Liver (tissue), 9 donors: ENCODE results near the gene TMEM245. TPM values are rescaled to one million over a fixed set of nuclear protein-coding genes. Genes with fewer than 3 reads are reported as not detected.

Experiments used
- DNase-seq: peaks from one replicate; pipeline ENCODE4 v3.0.0-alpha.2; 2017; ENCODE audit warnings: low spot score
- H3K27ac ChIP-seq, 2 donors: one replicate each; pipeline ENCODE4 v1.7.0; 2013; ENCODE audit warnings: inconsistent platforms in 2 of 2, low read length in 2 of 2, control low read depth in 1 of 2, low read depth in 1 of 2, mild to moderate bottlenecking in 1 of 2
- H3K27me3 ChIP-seq, 4 donors: one replicate each; pipeline versions ENCODE4 v1.6.1 to v1.7.0; 2013; ENCODE audit warnings: low read length in 3 of 4, inconsistent platforms in 1 of 4, mild to moderate bottlenecking in 1 of 4, moderate library complexity in 1 of 4; ENCODE audit not compliant: control insufficient read depth in 4 of 4, insufficient read depth in 4 of 4
- H3K36me3 ChIP-seq, 4 donors: one replicate each; pipeline versions ENCODE4 v1.6.1 to v1.7.0; 2013; ENCODE audit warnings: low read length in 3 of 4, mild to moderate bottlenecking in 3 of 4, low read depth in 1 of 4, moderate library complexity in 1 of 4; ENCODE audit not compliant: control insufficient read depth in 4 of 4, insufficient read depth in 3 of 4
- H3K4me1 ChIP-seq, 4 donors: one replicate each; pipeline versions ENCODE4 v1.6.1 to v1.7.0; 2013; ENCODE audit warnings: low read length in 3 of 4, mild to moderate bottlenecking in 3 of 4, moderate library complexity in 1 of 4; ENCODE audit not compliant: control insufficient read depth in 4 of 4, insufficient read depth in 4 of 4
- H3K4me3 ChIP-seq, 3 donors: one replicate each; pipeline versions ENCODE4 v1.6.1 to v1.7.0; 2013; ENCODE audit warnings: low read length in 3 of 3, control low read depth in 1 of 3, low read depth in 1 of 3, mild to moderate bottlenecking in 1 of 3
- H3K9ac ChIP-seq, 2 donors: one replicate each; pipeline ENCODE4 v1.7.0; 2013; ENCODE audit warnings: low read length in 2 of 2, mild to moderate bottlenecking in 2 of 2, moderate library complexity in 2 of 2, control low read depth in 1 of 2, low read depth in 1 of 2
- H3K9me3 ChIP-seq, 4 donors: one replicate each; pipeline versions ENCODE4 v1.6.1 to v1.7.0; 2013; ENCODE audit warnings: low read length in 3 of 4; ENCODE audit not compliant: control insufficient read depth in 4 of 4
- EGR1 ChIP-seq, 2 donors: IDR thresholded peaks; 2 replicates each; pipeline ENCODE4 v1.6.1; 2016 to 2018; ENCODE audit warnings: antibody characterized with exemption in 2 of 2, low read depth in 2 of 2
- FOXA1 ChIP-seq: IDR thresholded peaks from 2 replicates; pipeline ENCODE4 v1.6.1; 2016; ENCODE audit warnings: antibody characterized with exemption
- FOXA2 ChIP-seq: IDR thresholded peaks from 2 replicates; pipeline ENCODE4 v1.6.1; 2016; ENCODE audit warnings: antibody characterized with exemption
- GABPA ChIP-seq, 2 donors: IDR thresholded peaks in 1 of 2; conservative IDR thresholded peaks in 1 of 2; 2 replicates each; pipeline ENCODE4 v1.6.1; 2016; ENCODE audit warnings: antibody characterized with exemption in 2 of 2, mild to moderate bottlenecking in 1 of 2, moderate library complexity in 1 of 2
- HNF4A ChIP-seq, 2 donors: conservative IDR thresholded peaks; 2 replicates each; pipeline ENCODE4 v1.6.1; 2016; ENCODE audit warnings: antibody characterized with exemption in 2 of 2, mild to moderate bottlenecking in 2 of 2
- HNF4G ChIP-seq: IDR thresholded peaks from 2 replicates; pipeline ENCODE4 v1.6.1; 2016; ENCODE audit warnings: antibody characterized with exemption
- JUND ChIP-seq, 2 donors: IDR thresholded peaks; 2 replicates each; pipeline ENCODE4 v1.6.1; 2016; ENCODE audit warnings: antibody characterized with exemption in 2 of 2
- MAX ChIP-seq: IDR thresholded peaks from 2 replicates; pipeline ENCODE4 v1.6.1; 2016; ENCODE audit warnings: antibody characterized with exemption
- NR2F2 ChIP-seq: IDR thresholded peaks from 2 replicates; pipeline ENCODE4 v1.6.1; 2016; ENCODE audit warnings: antibody characterized with exemption
- RAD21 ChIP-seq, 2 donors: IDR thresholded peaks; 2 replicates each; pipeline ENCODE4 v1.6.1; 2016; ENCODE audit warnings: antibody characterized with exemption in 2 of 2, mild to moderate bottlenecking in 2 of 2
- RXRA ChIP-seq, 2 donors: IDR thresholded peaks; 2 replicates each; pipeline ENCODE4 v1.6.1; 2017 to 2018; ENCODE audit warnings: antibody characterized with exemption in 2 of 2, mild to moderate bottlenecking in 1 of 2
- SP1 ChIP-seq: IDR thresholded peaks from 2 replicates; pipeline ENCODE4 v1.6.1; 2018; ENCODE audit warnings: antibody characterized with exemption, mild to moderate bottlenecking
- TAF1 ChIP-seq: conservative IDR thresholded peaks from 2 replicates; pipeline ENCODE4 v1.6.1; 2016; ENCODE audit warnings: antibody characterized with exemption, mild to moderate bottlenecking
- YY1 ChIP-seq: IDR thresholded peaks from 2 replicates; pipeline ENCODE4 v1.6.1; 2016; ENCODE audit warnings: antibody characterized with exemption, mild to moderate bottlenecking
- ZBTB33 ChIP-seq: IDR thresholded peaks from 2 replicates; pipeline ENCODE4 v1.6.1; 2016; ENCODE audit warnings: antibody characterized with exemption
- WGBS: extraction: QIAGEN DNeasy Blood & Tissue Kit; methylation state at CpG from one replicate; pipeline ENCODE4 v1.1.7; 2013; 5-methylcytosine and 5-hydroxymethylcytosine counted together
- polyA plus RNA-seq, 2 donors: library from polyadenylated mRNA; stranded (reverse) in 1 of 2; unstranded in 1 of 2; fragments of 200-250 nt in 1 of 2; fragments of >200 nt in 1 of 2; fragmentation: Nextera tagmentation in 1 of 2; extraction: Ambion mirVana in 1 of 2; gene quantifications; one replicate each; pipeline versions ENCODE4 v1.2.1 to v1.2.3, GENCODE V29; 2013 to 2015
- total RNA-seq, 2 donors: library from RNA; depleted of rRNA; stranded (reverse); fragments of >200 nt; gene quantifications; one replicate each; pipeline ENCODE4 v1.2.3, GENCODE V29; 2014
- TF ChIP-seq, protein P1 (sequence below): IDR thresholded peaks from 2 replicates; pipeline ENCODE4 v1.6.1; 2016; ENCODE audit warnings: antibody characterized with exemption, mild to moderate bottlenecking
- TF ChIP-seq, protein P2 (sequence below): fragments of 150-350 bp; IDR thresholded peaks from 2 replicates; pipeline ENCODE4 v1.5.1; 2017; ENCODE audit warnings: improper control_type of control experiment, low read depth, low read length; ENCODE audit not compliant: missing input control
- TF ChIP-seq, protein P3 (sequence below): IDR thresholded peaks from 2 replicates; pipeline ENCODE4 v1.6.1; 2016; ENCODE audit warnings: antibody characterized with exemption
- donor health status: healthy.
- donor health status: healthy.
- donor health status: healthy.
- donor health status: healthy.
- donor health status: healthy.

Gene TMEM245
- total and polyA plus RNA-seq, 4 donors = 13.7 to 75.3 (median 31.2) TPM

- no peak overlapping the region for H3K27ac ChIP-seq
- no peak overlapping the region for H3K9ac ChIP-seq
- WGBS = 58% methylated on average over 1 of the region's 1 CpG
- peaks cover 4 to 33% (median 22%) of the 10 kb centered on the region in 4 donors for H3K36me3 ChIP-seq
- H3K4me1 ChIP-seq = no peaks in the 10 kb centered on the region
- H3K27me3 ChIP-seq = no peaks in the 10 kb centered on the region
- no peak overlapping the region for H3K4me3 ChIP-seq
- TF ChIP-seq NR2F2 (no peak), RAD21 (IDR thresholded peaks at IDR 0.05) (no peak), GABPA (IDR thresholded peaks at IDR 0.05 in 1 of 2, conservative IDR thresholded peaks at IDR 0.05 in 1 of 2) (no peak), FOXA2 (no peak), MAX (no peak), YY1 (no peak), EGR1 (IDR thresholded peaks at IDR 0.05; ENCODE audit: low read depth in 2 of 2) (no peak), HNF4G (no peak), RXRA (IDR thresholded peaks at IDR 0.05) (no peak), ZBTB33 (no peak), SP1 (no peak), TAF1 (no peak), FOXA1 (no peak), HNF4A (conservative IDR thresholded peaks at IDR 0.05) (no peak), JUND (IDR thresholded peaks at IDR 0.05) (no peak)
- TF ChIP-seq, protein P1, sequence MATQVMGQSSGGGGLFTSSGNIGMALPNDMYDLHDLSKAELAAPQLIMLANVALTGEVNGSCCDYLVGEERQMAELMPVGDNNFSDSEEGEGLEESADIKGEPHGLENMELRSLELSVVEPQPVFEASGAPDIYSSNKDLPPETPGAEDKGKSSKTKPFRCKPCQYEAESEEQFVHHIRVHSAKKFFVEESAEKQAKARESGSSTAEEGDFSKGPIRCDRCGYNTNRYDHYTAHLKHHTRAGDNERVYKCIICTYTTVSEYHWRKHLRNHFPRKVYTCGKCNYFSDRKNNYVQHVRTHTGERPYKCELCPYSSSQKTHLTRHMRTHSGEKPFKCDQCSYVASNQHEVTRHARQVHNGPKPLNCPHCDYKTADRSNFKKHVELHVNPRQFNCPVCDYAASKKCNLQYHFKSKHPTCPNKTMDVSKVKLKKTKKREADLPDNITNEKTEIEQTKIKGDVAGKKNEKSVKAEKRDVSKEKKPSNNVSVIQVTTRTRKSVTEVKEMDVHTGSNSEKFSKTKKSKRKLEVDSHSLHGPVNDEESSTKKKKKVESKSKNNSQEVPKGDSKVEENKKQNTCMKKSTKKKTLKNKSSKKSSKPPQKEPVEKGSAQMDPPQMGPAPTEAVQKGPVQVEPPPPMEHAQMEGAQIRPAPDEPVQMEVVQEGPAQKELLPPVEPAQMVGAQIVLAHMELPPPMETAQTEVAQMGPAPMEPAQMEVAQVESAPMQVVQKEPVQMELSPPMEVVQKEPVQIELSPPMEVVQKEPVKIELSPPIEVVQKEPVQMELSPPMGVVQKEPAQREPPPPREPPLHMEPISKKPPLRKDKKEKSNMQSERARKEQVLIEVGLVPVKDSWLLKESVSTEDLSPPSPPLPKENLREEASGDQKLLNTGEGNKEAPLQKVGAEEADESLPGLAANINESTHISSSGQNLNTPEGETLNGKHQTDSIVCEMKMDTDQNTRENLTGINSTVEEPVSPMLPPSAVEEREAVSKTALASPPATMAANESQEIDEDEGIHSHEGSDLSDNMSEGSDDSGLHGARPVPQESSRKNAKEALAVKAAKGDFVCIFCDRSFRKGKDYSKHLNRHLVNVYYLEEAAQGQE = no peak
- TF ChIP-seq, protein P2, sequence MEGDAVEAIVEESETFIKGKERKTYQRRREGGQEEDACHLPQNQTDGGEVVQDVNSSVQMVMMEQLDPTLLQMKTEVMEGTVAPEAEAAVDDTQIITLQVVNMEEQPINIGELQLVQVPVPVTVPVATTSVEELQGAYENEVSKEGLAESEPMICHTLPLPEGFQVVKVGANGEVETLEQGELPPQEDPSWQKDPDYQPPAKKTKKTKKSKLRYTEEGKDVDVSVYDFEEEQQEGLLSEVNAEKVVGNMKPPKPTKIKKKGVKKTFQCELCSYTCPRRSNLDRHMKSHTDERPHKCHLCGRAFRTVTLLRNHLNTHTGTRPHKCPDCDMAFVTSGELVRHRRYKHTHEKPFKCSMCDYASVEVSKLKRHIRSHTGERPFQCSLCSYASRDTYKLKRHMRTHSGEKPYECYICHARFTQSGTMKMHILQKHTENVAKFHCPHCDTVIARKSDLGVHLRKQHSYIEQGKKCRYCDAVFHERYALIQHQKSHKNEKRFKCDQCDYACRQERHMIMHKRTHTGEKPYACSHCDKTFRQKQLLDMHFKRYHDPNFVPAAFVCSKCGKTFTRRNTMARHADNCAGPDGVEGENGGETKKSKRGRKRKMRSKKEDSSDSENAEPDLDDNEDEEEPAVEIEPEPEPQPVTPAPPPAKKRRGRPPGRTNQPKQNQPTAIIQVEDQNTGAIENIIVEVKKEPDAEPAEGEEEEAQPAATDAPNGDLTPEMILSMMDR = no peak
- TF ChIP-seq, protein P3, sequence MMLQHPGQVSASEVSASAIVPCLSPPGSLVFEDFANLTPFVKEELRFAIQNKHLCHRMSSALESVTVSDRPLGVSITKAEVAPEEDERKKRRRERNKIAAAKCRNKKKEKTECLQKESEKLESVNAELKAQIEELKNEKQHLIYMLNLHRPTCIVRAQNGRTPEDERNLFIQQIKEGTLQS = no peak
- no peak for DNase-seq
- H3K9me3 ChIP-seq = no peaks in the 10 kb centered on the region
Observed at GRCh38 chr9:109092587-109092986, 27.2 kb downstream of the TMEM245 start.
